Liver (tissue), 9 donors: Measurements from ENCODE around the gene GPR148. TPM values are rescaled to one million over a fixed set of nuclear protein-coding genes. Genes with fewer than 3 reads are reported as not detected.

ENCODE experiments used
- DNase-seq: peaks from one replicate; pipeline ENCODE4 v3.0.0-alpha.2; 2017; ENCODE audit warnings: low spot score
- H3K27ac ChIP-seq, 2 donors: one replicate each; pipeline ENCODE4 v1.7.0; 2013; ENCODE audit warnings: inconsistent platforms in 2 of 2, low read length in 2 of 2, control low read depth in 1 of 2, low read depth in 1 of 2, mild to moderate bottlenecking in 1 of 2
- H3K27me3 ChIP-seq, 4 donors: one replicate each; pipeline versions ENCODE4 v1.6.1 to v1.7.0; 2013; ENCODE audit warnings: low read length in 3 of 4, inconsistent platforms in 1 of 4, mild to moderate bottlenecking in 1 of 4, moderate library complexity in 1 of 4; ENCODE audit not compliant: control insufficient read depth in 4 of 4, insufficient read depth in 4 of 4
- H3K36me3 ChIP-seq, 4 donors: one replicate each; pipeline versions ENCODE4 v1.6.1 to v1.7.0; 2013; ENCODE audit warnings: low read length in 3 of 4, mild to moderate bottlenecking in 3 of 4, low read depth in 1 of 4, moderate library complexity in 1 of 4; ENCODE audit not compliant: control insufficient read depth in 4 of 4, insufficient read depth in 3 of 4
- H3K4me1 ChIP-seq, 4 donors: one replicate each; pipeline versions ENCODE4 v1.6.1 to v1.7.0; 2013; ENCODE audit warnings: low read length in 3 of 4, mild to moderate bottlenecking in 3 of 4, moderate library complexity in 1 of 4; ENCODE audit not compliant: control insufficient read depth in 4 of 4, insufficient read depth in 4 of 4
- H3K4me3 ChIP-seq, 3 donors: one replicate each; pipeline versions ENCODE4 v1.6.1 to v1.7.0; 2013; ENCODE audit warnings: low read length in 3 of 3, control low read depth in 1 of 3, low read depth in 1 of 3, mild to moderate bottlenecking in 1 of 3
- H3K9ac ChIP-seq, 2 donors: one replicate each; pipeline ENCODE4 v1.7.0; 2013; ENCODE audit warnings: low read length in 2 of 2, mild to moderate bottlenecking in 2 of 2, moderate library complexity in 2 of 2, control low read depth in 1 of 2, low read depth in 1 of 2
- H3K9me3 ChIP-seq, 4 donors: one replicate each; pipeline versions ENCODE4 v1.6.1 to v1.7.0; 2013; ENCODE audit warnings: low read length in 3 of 4; ENCODE audit not compliant: control insufficient read depth in 4 of 4
- EGR1 ChIP-seq, 2 donors: IDR thresholded peaks; 2 replicates each; pipeline ENCODE4 v1.6.1; 2016 to 2018; ENCODE audit warnings: antibody characterized with exemption in 2 of 2, low read depth in 2 of 2
- FOXA1 ChIP-seq: IDR thresholded peaks from 2 replicates; pipeline ENCODE4 v1.6.1; 2016; ENCODE audit warnings: antibody characterized with exemption
- FOXA2 ChIP-seq: IDR thresholded peaks from 2 replicates; pipeline ENCODE4 v1.6.1; 2016; ENCODE audit warnings: antibody characterized with exemption
- GABPA ChIP-seq, 2 donors: IDR thresholded peaks in 1 of 2; conservative IDR thresholded peaks in 1 of 2; 2 replicates each; pipeline ENCODE4 v1.6.1; 2016; ENCODE audit warnings: antibody characterized with exemption in 2 of 2, mild to moderate bottlenecking in 1 of 2, moderate library complexity in 1 of 2
- HNF4A ChIP-seq, 2 donors: conservative IDR thresholded peaks; 2 replicates each; pipeline ENCODE4 v1.6.1; 2016; ENCODE audit warnings: antibody characterized with exemption in 2 of 2, mild to moderate bottlenecking in 2 of 2
- HNF4G ChIP-seq: IDR thresholded peaks from 2 replicates; pipeline ENCODE4 v1.6.1; 2016; ENCODE audit warnings: antibody characterized with exemption
- NR2F2 ChIP-seq: IDR thresholded peaks from 2 replicates; pipeline ENCODE4 v1.6.1; 2016; ENCODE audit warnings: antibody characterized with exemption
- RAD21 ChIP-seq, 2 donors: IDR thresholded peaks; 2 replicates each; pipeline ENCODE4 v1.6.1; 2016; ENCODE audit warnings: antibody characterized with exemption in 2 of 2, mild to moderate bottlenecking in 2 of 2
- REST ChIP-seq: IDR thresholded peaks from 2 replicates; pipeline ENCODE4 v1.6.1; 2016; ENCODE audit warnings: antibody characterized with exemption, mild to moderate bottlenecking
- RXRA ChIP-seq, 2 donors: IDR thresholded peaks; 2 replicates each; pipeline ENCODE4 v1.6.1; 2017 to 2018; ENCODE audit warnings: antibody characterized with exemption in 2 of 2, mild to moderate bottlenecking in 1 of 2
- SP1 ChIP-seq: IDR thresholded peaks from 2 replicates; pipeline ENCODE4 v1.6.1; 2018; ENCODE audit warnings: antibody characterized with exemption, mild to moderate bottlenecking
- TAF1 ChIP-seq: conservative IDR thresholded peaks from 2 replicates; pipeline ENCODE4 v1.6.1; 2016; ENCODE audit warnings: antibody characterized with exemption, mild to moderate bottlenecking
- YY1 ChIP-seq: IDR thresholded peaks from 2 replicates; pipeline ENCODE4 v1.6.1; 2016; ENCODE audit warnings: antibody characterized with exemption, mild to moderate bottlenecking
- ZBTB33 ChIP-seq: IDR thresholded peaks from 2 replicates; pipeline ENCODE4 v1.6.1; 2016; ENCODE audit warnings: antibody characterized with exemption
- WGBS: extraction: QIAGEN DNeasy Blood & Tissue Kit; methylation state at CpG from one replicate; pipeline ENCODE4 v1.1.7; 2013; 5-methylcytosine and 5-hydroxymethylcytosine counted together
- polyA plus RNA-seq, 2 donors: library from polyadenylated mRNA; stranded (reverse) in 1 of 2; unstranded in 1 of 2; fragments of 200-250 nt in 1 of 2; fragments of >200 nt in 1 of 2; fragmentation: Nextera tagmentation in 1 of 2; extraction: Ambion mirVana in 1 of 2; gene quantifications; one replicate each; pipeline versions ENCODE4 v1.2.1 to v1.2.3, GENCODE V29; 2013 to 2015
- total RNA-seq, 2 donors: library from RNA; depleted of rRNA; stranded (reverse); fragments of >200 nt; gene quantifications; one replicate each; pipeline ENCODE4 v1.2.3, GENCODE V29; 2014
- TF ChIP-seq, protein P1 (sequence below): fragments of 150-350 bp; IDR thresholded peaks from 2 replicates; pipeline ENCODE4 v1.5.1; 2017; ENCODE audit warnings: improper control_type of control experiment, low read depth, low read length; ENCODE audit not compliant: missing input control
- donor health status: healthy.
- donor health status: healthy.
- donor health status: healthy.
- donor health status: healthy.
- donor health status: healthy.

GPR148 gene
- total and polyA plus RNA-seq, 4 donors = not detected

DNA sequence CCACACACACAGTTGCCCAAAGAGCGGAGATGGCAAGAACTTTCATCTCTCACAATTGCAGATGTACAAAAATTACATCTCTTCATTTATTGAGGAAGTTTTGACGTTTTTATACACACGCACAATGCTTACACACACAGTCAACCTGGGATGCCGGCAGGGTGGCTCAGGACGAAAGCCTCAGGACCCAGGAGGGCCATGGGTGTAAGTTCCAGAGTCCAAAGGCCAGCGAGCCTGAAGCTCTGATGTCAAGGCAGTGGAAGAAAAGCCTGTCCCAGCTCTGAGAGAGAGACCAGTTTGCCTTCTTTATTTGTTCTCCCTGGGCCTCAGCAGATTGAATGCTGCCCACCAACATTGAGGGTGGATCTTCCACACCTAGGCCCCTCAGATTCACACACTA, 36.6 kb downstream of the GPR148 start:
- 53% methylated on average over 6 of the region's 6 CpGs for WGBS
- Histone ChIP-seq H3K9me3 (no peaks in the 10 kb centered on the region), H3K4me1 (no peaks in the 10 kb centered on the region), H3K9ac (no peak overlapping the region), H3K27me3 (no peaks in the 10 kb centered on the region), H3K27ac (no peak overlapping the region), H3K36me3 (no peaks in the 10 kb centered on the region), H3K4me3 (no peak overlapping the region)
- no peak for DNase-seq
- no peak for TF ChIP-seq GABPA (IDR thresholded peaks at IDR 0.05 in 1 of 2, conservative IDR thresholded peaks at IDR 0.05 in 1 of 2)
- no peak for TF ChIP-seq HNF4G
- TF ChIP-seq SP1 = no peak
- TF ChIP-seq RXRA (IDR thresholded peaks at IDR 0.05) = no peak
- TF ChIP-seq RAD21 (IDR thresholded peaks at IDR 0.05) = no peak
- no peak for TF ChIP-seq FOXA1
- no peak for TF ChIP-seq HNF4A (conservative IDR thresholded peaks at IDR 0.05)
- no peak for TF ChIP-seq ZBTB33
- no peak for TF ChIP-seq EGR1 (IDR thresholded peaks at IDR 0.05; ENCODE audit: low read depth in 2 of 2)
- no peak for TF ChIP-seq YY1
- no peak for TF ChIP-seq REST
- TF ChIP-seq, protein P1, sequence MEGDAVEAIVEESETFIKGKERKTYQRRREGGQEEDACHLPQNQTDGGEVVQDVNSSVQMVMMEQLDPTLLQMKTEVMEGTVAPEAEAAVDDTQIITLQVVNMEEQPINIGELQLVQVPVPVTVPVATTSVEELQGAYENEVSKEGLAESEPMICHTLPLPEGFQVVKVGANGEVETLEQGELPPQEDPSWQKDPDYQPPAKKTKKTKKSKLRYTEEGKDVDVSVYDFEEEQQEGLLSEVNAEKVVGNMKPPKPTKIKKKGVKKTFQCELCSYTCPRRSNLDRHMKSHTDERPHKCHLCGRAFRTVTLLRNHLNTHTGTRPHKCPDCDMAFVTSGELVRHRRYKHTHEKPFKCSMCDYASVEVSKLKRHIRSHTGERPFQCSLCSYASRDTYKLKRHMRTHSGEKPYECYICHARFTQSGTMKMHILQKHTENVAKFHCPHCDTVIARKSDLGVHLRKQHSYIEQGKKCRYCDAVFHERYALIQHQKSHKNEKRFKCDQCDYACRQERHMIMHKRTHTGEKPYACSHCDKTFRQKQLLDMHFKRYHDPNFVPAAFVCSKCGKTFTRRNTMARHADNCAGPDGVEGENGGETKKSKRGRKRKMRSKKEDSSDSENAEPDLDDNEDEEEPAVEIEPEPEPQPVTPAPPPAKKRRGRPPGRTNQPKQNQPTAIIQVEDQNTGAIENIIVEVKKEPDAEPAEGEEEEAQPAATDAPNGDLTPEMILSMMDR = no peak
- TF ChIP-seq NR2F2 = no peak
- no peak for TF ChIP-seq TAF1

DNA sequence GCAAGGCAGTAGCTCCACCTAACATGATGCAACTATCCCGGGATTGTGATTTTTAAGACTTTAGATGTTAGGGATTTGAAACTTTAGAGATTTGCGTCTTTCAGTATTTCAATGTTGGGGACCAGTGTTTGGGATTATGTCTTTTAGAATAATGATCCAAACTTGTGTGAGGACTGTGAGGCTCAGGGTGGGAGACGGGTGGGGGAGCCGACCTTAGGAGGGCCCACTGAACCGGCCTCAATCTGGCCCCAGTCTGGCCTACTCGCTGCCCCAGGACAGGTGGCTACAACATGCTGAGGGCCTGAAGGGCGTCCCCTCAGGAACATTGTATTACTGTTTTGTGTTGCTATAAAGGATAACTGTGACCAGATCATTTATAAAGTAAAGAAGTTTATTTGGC, 37.2 kb downstream of the GPR148 start:
- no peaks in the 10 kb centered on the region for H3K9me3 ChIP-seq
- H3K36me3 ChIP-seq = no peaks in the 10 kb centered on the region
- no peak overlapping the region for H3K4me3 ChIP-seq
- no peaks in the 10 kb centered on the region for H3K4me1 ChIP-seq
- H3K9ac ChIP-seq = no peak overlapping the region
- TF ChIP-seq RXRA (IDR thresholded peaks at IDR 0.05) (no peak), FOXA2 (no peak), HNF4G (no peak), YY1 (no peak), REST (no peak), SP1 (no peak), RAD21 (IDR thresholded peaks at IDR 0.05) (no peak), EGR1 (IDR thresholded peaks at IDR 0.05; ENCODE audit: low read depth in 2 of 2) (no peak)
- WGBS = 90% methylated on average over 7 of the region's 7 CpGs
- H3K27ac ChIP-seq = no peak overlapping the region
- H3K27me3 ChIP-seq = no peaks in the 10 kb centered on the region
- no peak for DNase-seq
